NCI-H526 (cell line): ENCODE data around the gene SKOR2.
"Not testable (repeated sequence)": the region's sequence is repeated elsewhere in the genome, so short reads cannot be mapped to it uniquely, and the experiment has no call there.

Experiments used
- DNase-seq, 2 experiments: peaks; one replicate each; lab custom pipeline; 2025; lab: John Stamatoyannopoulos, UW

SKOR2 gene

DNA sequence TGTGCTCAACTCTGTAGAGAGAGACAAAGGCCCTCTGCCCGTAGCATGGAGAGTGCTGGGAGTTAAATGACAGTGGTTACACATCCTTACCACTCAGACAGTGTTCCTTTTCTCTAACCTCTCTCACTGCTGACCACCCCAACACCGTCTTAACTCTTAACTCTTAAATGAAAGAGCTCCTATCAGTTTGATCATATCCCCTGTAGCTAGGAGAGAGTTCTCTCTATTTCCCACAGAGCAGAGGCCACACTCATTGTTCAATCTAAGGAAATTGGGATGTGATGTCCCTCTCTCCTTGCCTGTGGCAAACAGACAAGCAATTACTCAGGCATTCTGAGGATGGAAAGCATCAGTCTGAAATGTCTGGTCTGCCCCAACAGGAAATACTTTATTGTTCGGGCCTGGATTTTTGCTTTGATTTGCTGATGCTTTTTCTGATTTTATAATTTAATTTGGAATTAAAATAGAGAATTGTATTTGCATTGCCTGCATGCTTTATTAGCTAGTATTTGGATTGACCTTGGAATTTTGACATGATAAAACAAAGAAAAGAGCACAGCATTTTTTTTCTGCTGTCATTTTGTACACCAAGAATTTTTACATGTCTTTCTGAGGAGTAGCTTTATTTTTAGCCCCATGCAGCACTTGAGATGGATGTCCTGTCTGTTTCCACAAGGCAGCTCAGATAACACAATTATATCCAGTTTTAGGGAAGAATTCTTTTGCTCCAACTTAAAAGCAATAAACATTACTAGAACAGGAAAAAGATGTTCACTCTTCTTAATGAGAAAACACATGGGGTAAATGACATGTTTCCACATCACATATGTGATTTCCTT is 47.6 kb downstream of the SKOR2 start:
- DNase-seq, result no peak

DNA sequence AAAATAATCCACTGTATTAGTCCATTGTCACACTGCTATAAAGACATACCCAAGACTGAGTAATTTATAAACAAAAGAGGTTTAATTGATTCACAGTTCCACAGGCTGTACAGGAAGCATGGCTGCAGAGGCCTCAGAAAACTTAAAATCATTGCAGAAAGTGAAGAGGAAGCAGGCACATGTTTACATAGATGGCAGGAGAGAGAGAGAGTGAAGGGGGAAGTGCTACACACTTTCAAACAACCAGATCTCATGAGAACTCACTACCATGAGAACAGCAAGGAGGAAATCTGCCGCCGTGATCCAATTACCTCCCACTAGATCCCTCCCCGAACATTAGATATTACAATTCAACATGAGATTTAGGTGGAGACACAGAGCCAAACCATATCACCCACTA is 55.5 kb downstream of the SKOR2 start:
- not testable (repeated sequence) for DNase-seq

DNA sequence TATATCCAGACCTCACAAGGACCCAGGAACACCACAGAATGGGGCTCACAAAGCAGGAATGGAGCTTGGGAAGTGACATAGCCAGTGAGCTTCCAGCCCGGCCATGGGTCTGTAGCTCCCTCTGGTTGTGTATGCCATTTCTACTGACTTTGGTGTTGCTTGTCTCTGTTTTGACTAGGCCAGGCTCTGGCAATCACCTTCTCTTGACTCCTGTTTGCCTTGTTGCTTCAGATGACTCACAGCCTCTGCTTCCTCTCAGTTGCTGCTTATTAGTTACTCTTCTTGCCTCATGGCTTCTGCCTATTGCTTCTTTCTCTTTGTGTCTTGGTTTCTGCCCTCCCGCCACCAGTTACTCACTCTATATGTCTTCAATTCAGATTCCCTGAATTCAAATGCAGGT is 59.5 kb downstream of the SKOR2 start:
- no peak for DNase-seq

DNA sequence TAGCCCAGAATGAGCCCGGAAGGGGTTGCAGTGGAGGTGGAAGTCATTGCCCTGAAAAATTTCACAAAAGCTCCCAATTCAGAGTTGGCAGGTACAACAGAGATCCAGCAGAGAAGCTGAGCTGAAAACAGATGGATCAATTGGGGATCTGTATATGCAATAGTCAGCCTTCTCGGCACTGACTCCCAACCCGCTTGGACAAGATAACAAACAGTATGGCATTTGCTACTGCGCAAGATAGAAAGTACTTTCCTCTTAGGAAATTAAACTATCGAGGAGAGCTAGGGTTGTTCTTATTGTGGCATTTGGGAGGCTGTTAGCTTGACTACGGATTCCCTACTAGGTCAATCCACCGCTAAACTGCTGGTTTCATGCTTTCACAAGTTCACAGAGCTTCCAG is 63.7 kb downstream of the SKOR2 start:
- no peak for DNase-seq

DNA sequence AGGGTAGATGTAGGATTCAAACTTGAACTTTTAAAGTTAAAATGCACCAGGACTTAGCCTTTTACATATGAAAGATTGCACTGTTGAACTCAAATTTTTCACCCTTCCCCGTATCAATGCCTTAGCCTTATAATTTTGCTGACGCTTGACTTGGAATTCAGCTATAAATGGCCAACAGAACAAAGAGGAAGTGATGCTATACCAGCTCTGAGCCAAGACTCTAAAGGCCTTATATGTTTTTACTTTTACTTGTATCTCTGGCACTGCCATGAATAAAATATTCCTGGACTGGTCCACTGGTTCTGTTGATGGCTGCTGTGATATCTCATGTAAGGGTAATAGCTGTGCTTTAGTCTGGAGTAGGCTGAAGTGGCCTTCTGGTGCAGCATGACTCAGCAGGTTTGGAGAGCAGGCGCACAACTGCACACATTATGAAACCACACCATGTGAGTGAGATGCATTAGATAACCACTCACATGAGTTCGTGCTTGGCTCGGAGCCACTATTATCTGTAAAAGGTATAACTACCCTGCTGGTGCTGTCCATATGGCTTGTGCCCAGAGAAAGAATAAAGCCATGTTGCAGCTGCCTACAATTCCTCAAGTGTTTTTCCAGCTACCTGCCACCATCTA is 66.9 kb downstream of the SKOR2 start:
- peak in 1 of 2 experiments; percentile 3 for DNase-seq

DNA sequence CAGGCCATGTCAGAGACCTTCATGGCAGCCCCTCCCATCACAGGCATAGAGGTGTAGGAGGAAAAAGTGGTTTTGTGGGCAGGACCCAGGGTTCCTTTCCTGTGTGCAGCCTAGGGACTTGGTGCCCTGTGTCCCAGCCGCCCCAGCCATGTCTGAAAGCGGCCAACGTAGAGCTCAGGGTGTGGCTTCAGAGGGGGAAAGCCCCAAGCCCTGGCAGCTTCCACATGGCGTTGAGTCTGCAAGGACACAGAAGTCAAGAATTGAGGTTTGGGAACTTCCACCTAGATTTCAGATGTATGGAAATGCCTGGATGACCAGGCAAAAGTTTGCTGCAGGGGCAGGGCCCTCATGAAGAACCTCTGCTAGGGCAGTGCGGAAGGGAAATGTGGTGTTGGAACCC is 69.3 kb downstream of the SKOR2 start:
- DNase-seq, result not testable (repeated sequence)

DNA sequence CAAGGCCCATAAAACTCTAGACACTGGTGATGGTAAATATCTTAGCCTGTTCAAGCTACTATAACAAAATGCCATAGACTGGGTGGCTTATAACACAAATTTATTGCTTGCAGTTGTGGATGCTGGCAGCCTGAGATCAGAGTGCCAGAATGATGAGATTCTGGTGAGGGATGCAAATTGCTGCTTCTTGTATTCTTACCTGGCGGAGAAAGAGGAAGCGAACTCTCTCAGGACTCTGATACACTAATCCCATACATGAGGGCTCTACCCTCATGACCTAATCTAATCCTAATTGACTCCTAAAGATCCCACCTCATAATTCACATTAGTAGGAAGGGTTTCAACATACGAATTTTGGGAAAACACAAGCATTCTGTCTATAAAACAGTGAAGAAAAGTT is 70.7 kb downstream of the SKOR2 start:
- DNase-seq, result no peak

DNA sequence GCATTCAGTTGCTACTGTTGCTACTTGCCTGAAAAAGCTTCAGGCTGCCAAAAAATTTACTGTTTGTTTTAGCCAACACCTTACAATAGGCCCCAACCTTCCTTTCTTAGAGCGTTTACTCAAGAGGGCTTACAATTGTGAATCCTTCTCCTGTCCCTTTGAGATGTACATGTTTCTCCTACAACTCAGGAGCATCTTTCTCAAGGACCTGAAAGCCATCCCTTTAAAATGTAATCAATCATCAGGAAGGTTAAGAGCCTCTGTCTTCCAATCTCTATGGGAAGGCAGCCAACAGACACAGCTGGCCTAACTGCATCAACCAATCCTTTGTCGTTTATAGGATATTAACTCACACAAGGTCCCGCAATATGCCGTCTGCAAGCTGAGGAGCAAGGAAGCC is 71.9 kb downstream of the SKOR2 start:
- DNase-seq, result no peak

DNA sequence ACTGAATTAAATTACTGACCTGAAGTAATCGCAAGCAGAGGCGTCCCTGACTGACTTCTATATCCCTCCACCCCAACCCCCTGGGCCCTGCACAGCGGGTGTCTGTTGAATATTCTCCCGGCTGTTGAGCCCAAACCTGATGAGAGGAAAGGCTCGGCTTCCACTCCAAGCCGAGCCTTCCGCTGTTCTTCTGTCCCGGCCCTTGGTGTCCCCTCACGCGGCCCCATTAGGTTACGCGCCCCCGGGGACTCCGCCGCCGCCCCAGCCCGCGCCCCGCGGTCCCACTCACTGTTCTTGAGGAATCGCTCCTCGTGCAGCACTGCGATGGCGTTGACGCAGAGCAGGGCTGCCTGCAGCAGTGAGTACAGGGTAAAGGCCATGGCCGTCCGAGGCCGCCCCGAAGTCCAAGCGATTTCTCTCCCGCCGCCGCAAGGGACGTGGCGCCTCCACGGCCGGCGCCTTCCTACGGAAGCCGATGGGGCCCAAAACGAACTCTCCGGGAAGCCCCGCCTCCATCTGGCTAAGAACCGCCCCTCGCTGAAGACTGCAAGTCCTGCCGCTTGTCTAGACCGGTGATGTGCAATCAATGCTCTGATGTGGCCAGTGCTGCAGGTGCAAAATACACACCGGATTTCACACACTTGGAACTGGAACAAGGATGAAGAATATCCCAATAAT is 75.4 kb downstream of the SKOR2 start, which contains the start of gene IER3IP1:
IER3IP1 (minus strand) TSS at position 467 of the 678 bp plus-strand sequence; CDS start at position 380, 87 bp downstream.
- peak; percentile 85 to 93 for DNase-seq

DNA sequence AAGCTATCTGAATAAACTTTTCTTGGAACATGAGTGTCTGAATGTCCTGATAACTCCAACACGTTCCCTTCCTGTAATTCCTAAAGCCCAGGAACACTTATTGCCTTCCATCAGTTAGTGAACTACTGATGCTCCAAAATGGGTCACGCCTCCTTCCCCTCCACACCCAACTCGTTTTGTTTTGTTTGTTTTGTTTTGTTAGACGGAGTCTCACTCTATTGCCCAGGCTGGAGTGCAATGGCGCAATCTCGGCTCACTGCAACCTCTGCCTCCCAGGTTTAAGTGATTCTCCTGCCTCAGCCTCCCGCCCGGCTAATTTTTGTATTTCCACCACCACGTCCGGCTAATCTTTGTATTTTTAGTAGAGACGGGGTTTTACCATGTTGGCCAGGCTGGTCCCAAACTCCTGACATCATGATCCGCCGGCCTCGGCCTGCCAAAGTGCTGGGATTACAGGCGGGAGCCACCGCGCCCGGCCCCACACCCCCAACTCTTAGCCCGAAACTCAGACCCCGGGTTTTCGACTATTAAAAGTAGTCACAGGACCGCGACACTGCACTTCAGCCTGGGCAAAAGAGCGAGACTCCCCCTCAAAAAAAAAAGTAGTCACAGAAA is 76.1 kb downstream of the SKOR2 start:
- DNase-seq, result peak in 1 of 2 experiments; percentile 21

DNA sequence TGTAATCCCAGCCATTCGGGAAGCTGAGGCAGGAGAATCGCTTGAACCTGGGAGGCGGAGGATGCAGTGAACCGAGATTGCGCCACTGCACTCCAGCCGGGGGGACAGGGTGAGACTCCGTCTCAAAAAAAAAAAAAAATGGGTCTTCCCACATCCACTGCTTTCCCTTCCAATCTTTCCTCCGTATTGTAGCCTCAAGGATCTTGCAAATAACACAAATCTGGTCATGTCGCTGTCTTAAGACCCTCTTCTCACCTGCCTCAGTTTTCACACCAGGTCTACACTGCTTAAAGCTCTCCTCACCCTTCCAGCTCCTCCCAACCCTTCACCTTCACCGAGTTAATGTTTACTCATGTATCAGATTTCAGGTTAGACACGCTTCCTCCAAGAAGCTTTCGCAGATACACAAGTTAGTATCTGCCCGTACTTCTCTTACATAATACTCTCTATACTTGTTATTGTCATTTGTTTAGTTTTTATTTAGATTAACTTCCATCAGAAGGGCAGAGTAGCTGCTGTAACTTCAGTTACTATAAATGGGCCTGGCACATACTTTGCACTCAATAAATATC is 76.8 kb downstream of the SKOR2 start:
- peak; percentile 2 to 4 for DNase-seq

DNA sequence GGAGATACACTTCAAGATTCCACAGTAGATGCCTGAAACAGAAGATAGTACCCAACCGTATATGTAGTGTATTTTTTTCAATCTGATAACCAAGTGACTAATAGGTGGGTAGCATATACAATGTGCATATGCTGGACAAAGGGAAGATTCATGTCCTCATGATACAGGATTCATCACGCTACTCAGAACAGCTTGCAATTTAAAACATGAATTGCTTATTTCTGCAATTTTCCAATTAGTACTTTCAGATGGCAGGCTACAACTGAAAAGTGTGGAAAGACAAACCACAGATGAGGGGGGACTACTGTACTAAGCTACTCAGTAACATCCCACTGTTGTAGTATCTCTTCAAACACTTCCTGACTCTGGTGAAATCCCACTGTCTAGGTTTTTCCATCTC is 79.0 kb downstream of the SKOR2 start:
- no peak for DNase-seq

DNA sequence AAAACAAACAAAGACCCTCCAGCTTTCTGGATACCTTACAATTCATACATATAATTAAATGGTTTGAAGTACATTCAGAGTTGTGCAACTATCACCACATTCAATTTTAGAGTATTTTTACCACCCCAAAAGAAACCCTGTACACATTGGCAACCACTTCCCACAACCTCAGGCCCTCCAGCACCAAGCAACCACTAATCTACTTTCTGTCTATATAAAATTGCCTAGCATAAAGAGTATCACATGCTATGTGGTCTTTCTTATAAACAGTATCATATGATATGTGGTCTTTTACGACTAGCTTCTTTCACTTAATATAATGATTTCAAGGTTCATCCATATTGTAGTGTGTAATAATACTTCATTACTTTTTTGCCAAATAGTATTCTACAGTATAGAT is 82.5 kb downstream of the SKOR2 start:
- DNase-seq, result no peak

DNA sequence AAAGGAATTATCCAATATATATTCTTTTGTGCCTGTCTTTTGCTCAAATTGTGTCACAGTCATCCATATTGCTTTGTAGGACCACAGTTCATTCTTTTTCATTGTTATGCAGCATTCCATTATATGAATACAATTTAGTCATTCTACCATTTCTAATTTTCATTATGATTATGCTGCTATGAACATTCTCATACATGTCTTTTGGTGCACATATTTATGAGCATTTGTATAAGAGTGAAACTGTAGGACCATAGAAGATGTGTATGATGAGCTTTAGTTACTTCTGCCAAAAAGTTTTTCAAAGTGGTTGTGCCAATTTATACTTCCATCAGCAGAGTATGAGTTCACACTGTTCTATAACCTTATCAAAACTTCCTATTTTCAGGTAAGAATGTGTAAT is 83.0 kb downstream of the SKOR2 start:
- no peak for DNase-seq

DNA sequence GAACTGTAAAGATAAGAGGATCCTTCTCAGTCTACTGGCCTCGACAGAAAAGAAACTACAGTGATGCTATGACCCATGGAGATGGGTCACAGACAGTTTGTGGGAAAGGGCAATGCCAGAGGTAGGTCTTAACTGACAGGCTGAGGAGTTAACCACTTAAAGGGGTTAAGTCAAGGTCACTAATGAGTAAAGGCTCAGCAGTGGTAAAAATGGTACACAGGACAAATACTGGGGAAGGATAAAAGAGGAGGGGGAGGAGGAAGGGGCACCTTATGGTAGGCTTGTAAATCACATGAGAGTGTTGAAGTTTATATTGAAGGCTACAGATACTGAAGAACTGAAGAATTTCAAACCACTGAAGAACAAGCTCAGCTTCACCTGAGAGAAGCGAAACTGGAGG is 85.2 kb downstream of the SKOR2 start:
- no peak for DNase-seq

DNA sequence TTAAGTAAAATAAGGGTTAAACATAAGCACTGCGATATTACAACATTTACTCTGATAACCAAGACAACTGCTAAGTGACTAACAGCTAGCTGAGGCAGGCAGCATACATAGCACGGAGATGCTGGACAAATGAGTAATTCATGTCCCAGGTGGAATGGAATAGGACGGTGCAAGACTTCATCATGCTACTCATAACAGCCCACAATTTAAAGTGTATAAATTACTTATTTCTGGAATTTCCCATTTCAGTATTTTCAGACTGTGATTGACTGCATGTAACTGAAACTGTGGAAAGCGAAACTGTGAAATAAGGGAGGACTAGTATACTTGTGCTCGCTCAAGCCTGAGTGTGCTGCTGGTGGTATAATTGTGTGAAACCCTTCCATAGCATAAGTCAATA is 88.2 kb downstream of the SKOR2 start:
- DNase-seq, result no peak

DNA sequence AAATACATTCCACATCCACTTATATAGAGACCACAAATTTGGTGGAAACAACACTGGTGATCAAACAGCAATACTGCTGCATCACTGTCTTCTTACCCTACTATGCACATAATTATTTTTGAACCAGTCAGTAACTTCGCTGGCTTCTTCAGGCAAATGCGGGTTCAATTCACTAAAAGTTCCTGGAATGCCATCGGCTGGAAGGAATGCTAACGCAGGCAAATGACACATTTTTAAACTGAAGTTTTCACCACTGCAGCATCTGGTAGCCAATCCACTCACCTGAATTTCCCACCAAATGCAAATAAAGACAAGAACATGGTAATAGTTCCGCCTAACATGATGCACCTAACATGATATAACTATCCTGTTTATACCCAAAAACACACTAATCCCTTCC is 91.2 kb downstream of the SKOR2 start:
- no peak for DNase-seq

DNA sequence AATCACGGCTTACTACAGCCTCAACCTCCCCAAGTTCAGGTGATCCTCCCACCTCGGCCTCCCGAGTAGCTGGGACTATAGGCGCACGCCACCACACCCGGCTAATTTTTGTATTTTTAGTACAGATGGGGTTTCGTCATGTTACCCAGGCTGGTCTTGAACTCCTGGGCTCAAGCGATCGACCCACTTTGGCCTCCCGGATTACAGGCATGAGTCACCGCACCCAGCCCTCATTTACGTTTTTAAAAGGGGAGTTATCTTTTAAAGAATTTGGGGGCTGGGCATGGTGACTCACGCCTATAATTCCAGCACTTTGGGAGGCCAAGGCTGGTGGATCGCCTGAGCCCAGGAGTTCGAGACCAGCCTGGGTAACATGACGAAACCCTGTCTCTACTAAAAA is 93.1 kb downstream of the SKOR2 start:
- not testable (repeated sequence) for DNase-seq
